HEK293T (cell line): Measurements from ENCODE around the gene UBXN2A.
"Not testable (repeated sequence)": the region's sequence is repeated elsewhere in the genome, so short reads cannot be mapped to it uniquely, and the experiment has no call there.

Experiments used
- CTCF ChIA-PET: fragments of 350-600 bp; formaldehyde crosslinking; extraction: SDS; loops from one replicate; lab custom pipeline; 2021; ENCODE audit warnings: antibody characterized with exemption, inconsistent platforms; lab: Yijun Ruan, JAX
- POLR2A ChIA-PET: fragments of 350-600 bp; formaldehyde crosslinking; extraction: SDS; loops from one replicate; lab custom pipeline; 2020; ENCODE audit warnings: antibody characterized with exemption, inconsistent platforms; lab: Yijun Ruan, JAX
- DNase-seq: peaks from one replicate; pipeline ENCODE4 v3.0.0; 2012; ENCODE audit warnings: mixed read lengths; ENCODE audit errors: extremely low spot score
- ARNT ChIP-seq: fragments of 450-650 bp; IDR thresholded peaks from 2 replicates; pipeline ENCODE4 v1.6.1; 2017; ENCODE audit warnings: mild to moderate bottlenecking
- BHLHE40 ChIP-seq: fragments of 450-650 bp; IDR thresholded peaks from 2 replicates; pipeline ENCODE4 v1.6.1; 2016; ENCODE audit warnings: mild to moderate bottlenecking, moderate library complexity, borderline replicate concordance
- CTBP1 ChIP-seq: fragments of 450-650 bp; IDR thresholded peaks from 2 replicates; pipeline ENCODE4 v1.6.1; 2016; ENCODE audit warnings: borderline replicate concordance
- ELF4 ChIP-seq: fragments of 450-650 bp; IDR thresholded peaks from 2 replicates; pipeline ENCODE4 v1.6.1; 2017; ENCODE audit warnings: antibody characterized with exemption
- FOXA1 ChIP-seq: fragments of 450-650 bp; IDR thresholded peaks from 2 replicates; pipeline ENCODE4 v1.6.1; 2016; ENCODE audit warnings: mild to moderate bottlenecking
- FOXK2 ChIP-seq: fragments of 450-650 bp; IDR thresholded peaks from 2 replicates; pipeline ENCODE4 v1.6.1; 2016; ENCODE audit warnings: mild to moderate bottlenecking
- FOXM1 ChIP-seq: fragments of 450-650 bp; IDR thresholded peaks from 2 replicates; pipeline ENCODE4 v1.6.1; 2017; ENCODE audit warnings: mild to moderate bottlenecking, borderline replicate concordance
- HDGF ChIP-seq: fragments of 450-650 bp; IDR thresholded peaks from 2 replicates; pipeline ENCODE4 v1.6.1; 2017; ENCODE audit warnings: antibody characterized with exemption, borderline replicate concordance
- L3MBTL2 ChIP-seq: fragments of 450-650 bp; conservative IDR thresholded peaks from 2 replicates; pipeline ENCODE4 v1.6.1; 2016; ENCODE audit warnings: mild to moderate bottlenecking
- LEF1 ChIP-seq: fragments of 450-650 bp; IDR thresholded peaks from 2 replicates; pipeline ENCODE4 v1.6.1; 2017; ENCODE audit warnings: mild to moderate bottlenecking, borderline replicate concordance
- NFRKB ChIP-seq: fragments of 450-650 bp; IDR thresholded peaks from 2 replicates; pipeline ENCODE4 v1.6.1; 2016; ENCODE audit warnings: mild to moderate bottlenecking, moderate library complexity
- PKNOX1 ChIP-seq: fragments of 450-650 bp; IDR thresholded peaks from 2 replicates; pipeline ENCODE4 v1.6.1; 2016
- SP1 ChIP-seq: fragments of 450-650 bp; IDR thresholded peaks from 2 replicates; pipeline ENCODE4 v1.6.1; 2017
- SUZ12 ChIP-seq: fragments of 450-650 bp; IDR thresholded peaks from 2 replicates; pipeline ENCODE4 v1.6.1; 2016; ENCODE audit warnings: mild to moderate bottlenecking
- TARDBP ChIP-seq: fragments of 450-650 bp; IDR thresholded peaks from 2 replicates; pipeline ENCODE4 v1.6.1; 2016
- ZNF384 ChIP-seq: fragments of 450-650 bp; IDR thresholded peaks from 2 replicates; pipeline ENCODE4 v1.6.1; 2016

Gene UBXN2A

GRCh38 chr2:24024996-24025663 is 84.9 kb downstream of the UBXN2A start:
- ChIA-PET CTCF (no interaction called here), POLR2A (interaction anchor here (1.0 kb wide), 1 partner anchor 98 kb away, joined by 3 read pairs; no protein-coding TSS in a partner anchor)
- DNase-seq, result no peak
- TF ChIP-seq SP1, result no peak
- TF ChIP-seq FOXA1, result no peak
- TF ChIP-seq ARNT, result no peak

GRCh38 chr2:24026233-24026632 is 86.0 kb downstream of the UBXN2A start:
- ChIA-PET POLR2A (interaction anchor here (0.7 kb wide), 1 partner anchor 21 kb away, joined by 6 read pairs; the partner anchor contains the start of gene WDCP), CTCF (no interaction called here)
- TF ChIP-seq ZNF384 (no peak), FOXK2 (no peak), SP1 (no peak), BHLHE40 (no peak), NFRKB (no peak), CTBP1 (no peak), HDGF (no peak), ELF4 (no peak), L3MBTL2 (no peak), FOXM1 (no peak), SUZ12 (no peak), PKNOX1 (no peak), FOXA1 (no peak), ARNT (no peak), TARDBP (no peak), LEF1 (no peak)
- DNase-seq, result no peak

GRCh38 chr2:24038786-24039499 is 98.7 kb downstream of the UBXN2A start:
- ChIA-PET POLR2A (interaction anchor here (1.4 kb wide), 1 partner anchor 8 kb away, joined by 4 read pairs; the partner anchor contains the start of gene WDCP), CTCF (no interaction called here)
- TF ChIP-seq BHLHE40, result no peak
- no peak for TF ChIP-seq HDGF
- TF ChIP-seq SUZ12, result no peak
- TF ChIP-seq SP1, result no peak
- no peak for TF ChIP-seq PKNOX1
- TF ChIP-seq FOXA1, result no peak
- TF ChIP-seq TARDBP, result no peak
- no peak for TF ChIP-seq CTBP1
- TF ChIP-seq L3MBTL2, result no peak
- TF ChIP-seq FOXK2, result no peak
- no peak for TF ChIP-seq NFRKB
- TF ChIP-seq ZNF384, result no peak
- TF ChIP-seq ARNT, result no peak
- no peak for TF ChIP-seq LEF1
- no peak for TF ChIP-seq ELF4
- TF ChIP-seq FOXM1, result no peak
- no peak for DNase-seq

DNA sequence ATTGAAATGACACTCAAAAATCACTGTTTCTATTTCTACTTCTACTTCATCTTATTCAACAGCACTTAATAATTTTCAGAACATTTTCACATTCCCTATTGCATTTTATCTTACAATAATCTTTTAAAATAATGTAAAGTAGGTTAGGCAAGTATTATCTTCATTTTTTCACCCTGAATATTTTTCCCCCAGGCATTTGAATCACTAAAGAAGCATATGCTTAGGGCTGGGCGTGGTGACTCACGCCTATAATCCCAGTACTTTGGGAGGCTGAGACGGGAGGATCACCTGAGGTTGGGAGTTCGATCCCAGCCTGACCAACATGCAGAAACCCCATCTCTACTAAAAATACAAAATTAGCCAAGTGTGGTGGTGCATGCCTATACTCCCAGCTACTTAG is 100.2 kb downstream of the UBXN2A start:
- CTCF ChIA-PET, result no interaction called here
- TF ChIP-seq ZNF384 (no peak), LEF1 (no peak), SP1 (no peak), FOXM1 (no peak), FOXK2 (no peak), PKNOX1 (no peak), FOXA1 (no peak), ELF4 (no peak), ARNT (no peak), SUZ12 (no peak), NFRKB (no peak), BHLHE40 (no peak)
- DNase-seq, result no peak
- POLR2A ChIA-PET, result no interaction called here

- POLR2A ChIA-PET, CTCF ChIA-PET: not testable (repeated sequence)
Observed at GRCh38 chr2:24043133-24043532, 102.9 kb downstream of the UBXN2A start.

More at GRCh38 chr2:24043133-24043532, 102.9 kb downstream of the UBXN2A start:
- not testable (repeated sequence) for DNase-seq
